Keratinocyte (primary cell): ENCODE results near the gene H1-8.

Source experiments
- EZH2 ChIP-seq: IDR thresholded peaks from one replicate; pipeline ENCODE4 v1.6.1; 2012; ENCODE audit warnings: inconsistent platforms, mild to moderate bottlenecking, low read length, moderate library complexity
- TF ChIP-seq, protein P1 (sequence below), 3 experiments: IDR thresholded peaks in 1 of 3; conservative IDR thresholded peaks in 1 of 3; optimal IDR thresholded peaks in 1 of 3; 2 replicates in 2 of 3; 3 replicates in 1 of 3; pipeline versions ENCODE3 to v1.5.1; 2011; ENCODE audit warnings: low read length in 3 of 3, mild to moderate bottlenecking in 3 of 3, moderate library complexity in 2 of 3, control low read depth in 1 of 3, inconsistent platforms in 1 of 3; ENCODE audit not compliant: insufficient read depth in 2 of 3; ENCODE audit errors: extremely low read depth in 1 of 3

DNA sequence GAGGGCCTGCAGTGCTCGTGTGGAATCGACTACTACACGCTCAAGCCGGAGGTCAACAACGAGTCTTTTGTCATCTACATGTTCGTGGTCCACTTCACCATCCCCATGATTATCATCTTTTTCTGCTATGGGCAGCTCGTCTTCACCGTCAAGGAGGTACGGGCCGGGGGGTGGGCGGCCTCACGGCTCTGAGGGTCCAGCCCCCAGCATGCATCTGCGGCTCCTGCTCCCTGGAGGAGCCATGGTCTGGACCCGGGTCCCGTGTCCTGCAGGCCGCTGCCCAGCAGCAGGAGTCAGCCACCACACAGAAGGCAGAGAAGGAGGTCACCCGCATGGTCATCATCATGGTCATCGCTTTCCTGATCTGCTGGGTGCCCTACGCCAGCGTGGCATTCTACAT, 10.7 kb upstream of the H1-8 start:
- no peak for TF ChIP-seq EZH2
- TF ChIP-seq, protein P1, sequence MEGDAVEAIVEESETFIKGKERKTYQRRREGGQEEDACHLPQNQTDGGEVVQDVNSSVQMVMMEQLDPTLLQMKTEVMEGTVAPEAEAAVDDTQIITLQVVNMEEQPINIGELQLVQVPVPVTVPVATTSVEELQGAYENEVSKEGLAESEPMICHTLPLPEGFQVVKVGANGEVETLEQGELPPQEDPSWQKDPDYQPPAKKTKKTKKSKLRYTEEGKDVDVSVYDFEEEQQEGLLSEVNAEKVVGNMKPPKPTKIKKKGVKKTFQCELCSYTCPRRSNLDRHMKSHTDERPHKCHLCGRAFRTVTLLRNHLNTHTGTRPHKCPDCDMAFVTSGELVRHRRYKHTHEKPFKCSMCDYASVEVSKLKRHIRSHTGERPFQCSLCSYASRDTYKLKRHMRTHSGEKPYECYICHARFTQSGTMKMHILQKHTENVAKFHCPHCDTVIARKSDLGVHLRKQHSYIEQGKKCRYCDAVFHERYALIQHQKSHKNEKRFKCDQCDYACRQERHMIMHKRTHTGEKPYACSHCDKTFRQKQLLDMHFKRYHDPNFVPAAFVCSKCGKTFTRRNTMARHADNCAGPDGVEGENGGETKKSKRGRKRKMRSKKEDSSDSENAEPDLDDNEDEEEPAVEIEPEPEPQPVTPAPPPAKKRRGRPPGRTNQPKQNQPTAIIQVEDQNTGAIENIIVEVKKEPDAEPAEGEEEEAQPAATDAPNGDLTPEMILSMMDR (optimal IDR thresholded peaks at IDR 0.05 in 1 of 3, IDR thresholded peaks at IDR 0.05 in 1 of 3, conservative IDR thresholded peaks at IDR 0.05 in 1 of 3; ENCODE audit: extremely low read depth in 1 of 3, insufficient read depth in 2 of 3, low read length in 3 of 3) = no peak
